ENCODE data around the gene STX8. TPM values are rescaled to one million over a fixed set of nuclear protein-coding genes. Genes with fewer than 3 reads are reported as not detected.

STX8 gene
- total RNA-seq, 1 experiment from 2014 or later, result 109 TPM

GRCh38 chr17:9249245-9249953 lies 326.2 kb downstream of the STX8 start:
- Histone ChIP-seq H3K4me1 (replicated peaks) (peaks cover 7% of the 10 kb centered on the region), H3K4me3 (no peak overlapping the region), H3K27ac (no peak overlapping the region), H3K9me3 (replicated peaks) (no peaks in the 10 kb centered on the region), H3K36me3 (no peaks in the 10 kb centered on the region), H3K27me3 (replicated peaks) (no peaks in the 10 kb centered on the region)
- no peak for DNase-seq (ENCODE audit: low read depth in 1 of 2, low spot score in 2 of 2)

- H3K9me3 ChIP-seq (replicated peaks), result no peaks in the 10 kb centered on the region
- H3K36me3 ChIP-seq, result no peaks in the 10 kb centered on the region
- DNase-seq (ENCODE audit: low read depth in 1 of 2, low spot score in 2 of 2), result no peak
- no peaks in the 10 kb centered on the region for H3K27me3 ChIP-seq (replicated peaks)
- H3K4me3 ChIP-seq, result no peak overlapping the region
- no peak overlapping the region for H3K27ac ChIP-seq
- peaks cover 26% of the 10 kb centered on the region for H3K4me1 ChIP-seq (replicated peaks)
Measured at GRCh38 chr17:9247401-9247938, 328.1 kb downstream of the STX8 start.

- H3K27ac ChIP-seq, result peak overlapping the region; percentile 21; the same call in 1 of the 2 replicates
- DNase-seq (ENCODE audit: low read depth in 1 of 2, low spot score in 2 of 2), result peak in 1 of 2 experiments; percentile 27
- H3K4me3 ChIP-seq, result no peak overlapping the region
- no peaks in the 10 kb centered on the region; the same call in 1 of the 2 replicates for H3K9me3 ChIP-seq (replicated peaks)
- H3K27me3 ChIP-seq (replicated peaks), result no peaks in the 10 kb centered on the region
- H3K36me3 ChIP-seq, result no peaks in the 10 kb centered on the region
- peaks cover 53% of the 10 kb centered on the region for H3K4me1 ChIP-seq (replicated peaks)
Measured at GRCh38 chr17:9244066-9245052, 331.3 kb downstream of the STX8 start.

GRCh38 chr17:9242983-9243382 lies 332.6 kb downstream of the STX8 start:
- Histone ChIP-seq H3K4me1 (replicated peaks) (peaks cover 54% of the 10 kb centered on the region), H3K27ac (peak overlapping the region; percentile 24)

GRCh38 chr17:9242497-9242881 lies 333.1 kb downstream of the STX8 start:
- Histone ChIP-seq H3K36me3 (no peaks in the 10 kb centered on the region), H3K4me3 (no peak overlapping the region), H3K9me3 (replicated peaks) (no peaks in the 10 kb centered on the region; the same call in 1 of the 2 replicates), H3K4me1 (replicated peaks) (peaks cover 54% of the 10 kb centered on the region), H3K27ac (peak overlapping the region; percentile 24), H3K27me3 (replicated peaks) (no peaks in the 10 kb centered on the region)
- DNase-seq (ENCODE audit: low read depth in 1 of 2, low spot score in 2 of 2), result peak; percentile 66 to 75

More at GRCh38 chr17:9242983-9243382, 332.6 kb downstream of the STX8 start:
- H3K27me3 ChIP-seq (replicated peaks), result no peaks in the 10 kb centered on the region
- H3K9me3 ChIP-seq (replicated peaks), result no peaks in the 10 kb centered on the region; the same call in 1 of the 2 replicates
- no peak for DNase-seq (ENCODE audit: low read depth in 1 of 2, low spot score in 2 of 2)
- H3K4me3 ChIP-seq, result no peak overlapping the region
- H3K36me3 ChIP-seq, result no peaks in the 10 kb centered on the region

GRCh38 chr17:9241774-9242496 lies 333.7 kb downstream of the STX8 start:
- Histone ChIP-seq H3K4me1 (replicated peaks) (peaks cover 54% of the 10 kb centered on the region), H3K9me3 (replicated peaks) (no peaks in the 10 kb centered on the region; the same call in 1 of the 2 replicates), H3K4me3 (no peak overlapping the region), H3K36me3 (no peaks in the 10 kb centered on the region), H3K27me3 (replicated peaks) (no peaks in the 10 kb centered on the region), H3K27ac (peak overlapping the region; percentile 24)
- no peak for DNase-seq (ENCODE audit: low read depth in 1 of 2, low spot score in 2 of 2)

GRCh38 chr17:9241371-9241712 lies 334.3 kb downstream of the STX8 start:
- Histone ChIP-seq H3K27ac (peak overlapping the region; percentile 82), H3K27me3 (replicated peaks) (no peaks in the 10 kb centered on the region), H3K36me3 (no peaks in the 10 kb centered on the region), H3K4me3 (no peak overlapping the region), H3K9me3 (replicated peaks) (no peaks in the 10 kb centered on the region; the same call in 1 of the 2 replicates), H3K4me1 (replicated peaks) (peaks cover 54% of the 10 kb centered on the region)
- DNase-seq (ENCODE audit: low read depth in 1 of 2, low spot score in 2 of 2), result peak in 1 of 2 experiments; percentile 38

- Histone ChIP-seq H3K27ac (peak overlapping the region; percentile 82), H3K4me3 (peak overlapping the region; percentile 19), H3K27me3 (replicated peaks) (no peaks in the 10 kb centered on the region), H3K4me1 (replicated peaks) (peaks cover 54% of the 10 kb centered on the region), H3K36me3 (no peaks in the 10 kb centered on the region), H3K9me3 (replicated peaks) (no peaks in the 10 kb centered on the region; the same call in 1 of the 2 replicates)
- peak; percentile 88 for DNase-seq (ENCODE audit: low read depth in 1 of 2, low spot score in 2 of 2)
Measured at GRCh38 chr17:9240659-9241370, 334.8 kb downstream of the STX8 start.

GRCh38 chr17:9239793-9240658 lies 335.6 kb downstream of the STX8 start:
- Histone ChIP-seq H3K36me3 (no peaks in the 10 kb centered on the region), H3K27ac (peak overlapping the region; percentile 82), H3K27me3 (replicated peaks) (no peaks in the 10 kb centered on the region), H3K4me1 (replicated peaks) (peaks cover 54% of the 10 kb centered on the region), H3K4me3 (peak overlapping the region; percentile 19), H3K9me3 (replicated peaks) (no peaks in the 10 kb centered on the region; the same call in 1 of the 2 replicates)
- DNase-seq (ENCODE audit: low read depth in 1 of 2, low spot score in 2 of 2), result no peak

GRCh38 chr17:9239246-9239792 lies 336.3 kb downstream of the STX8 start:
- no peaks in the 10 kb centered on the region; the same call in 1 of the 2 replicates for H3K9me3 ChIP-seq (replicated peaks)
- no peaks in the 10 kb centered on the region for H3K27me3 ChIP-seq (replicated peaks)
- H3K36me3 ChIP-seq, result no peaks in the 10 kb centered on the region
- peaks cover 47% of the 10 kb centered on the region for H3K4me1 ChIP-seq (replicated peaks)
- H3K27ac ChIP-seq, result no peak overlapping the region
- no peak overlapping the region for H3K4me3 ChIP-seq
- DNase-seq (ENCODE audit: low read depth in 1 of 2, low spot score in 2 of 2), result no peak

GRCh38 chr17:9238340-9239245 lies 337.0 kb downstream of the STX8 start:
- Histone ChIP-seq H3K27ac (no peak overlapping the region), H3K9me3 (replicated peaks) (no peaks in the 10 kb centered on the region; the same call in 1 of the 2 replicates), H3K4me1 (replicated peaks) (peaks cover 40% of the 10 kb centered on the region), H3K36me3 (no peaks in the 10 kb centered on the region), H3K4me3 (no peak overlapping the region), H3K27me3 (replicated peaks) (no peaks in the 10 kb centered on the region)
- DNase-seq (ENCODE audit: low read depth in 1 of 2, low spot score in 2 of 2), result no peak
